AG10803 (cell line): ENCODE data around the gene ECEL1.

Experiments used
- DNase-seq: peaks from one replicate; pipeline ENCODE4 v3.0.0; 2010; ENCODE audit warnings: low read depth
- H3K4me3 ChIP-seq: 2 replicates; pipeline ENCODE4 v1.5.1; 2011; ENCODE audit warnings: mild to moderate bottlenecking, low read length, control low read depth
- TF ChIP-seq, protein P1 (sequence below): conservative IDR thresholded peaks from 2 replicates; pipeline ENCODE4 v1.5.1; 2011; ENCODE audit warnings: mild to moderate bottlenecking, low read length, control low read depth, inconsistent platforms

The ECEL1 gene

DNA sequence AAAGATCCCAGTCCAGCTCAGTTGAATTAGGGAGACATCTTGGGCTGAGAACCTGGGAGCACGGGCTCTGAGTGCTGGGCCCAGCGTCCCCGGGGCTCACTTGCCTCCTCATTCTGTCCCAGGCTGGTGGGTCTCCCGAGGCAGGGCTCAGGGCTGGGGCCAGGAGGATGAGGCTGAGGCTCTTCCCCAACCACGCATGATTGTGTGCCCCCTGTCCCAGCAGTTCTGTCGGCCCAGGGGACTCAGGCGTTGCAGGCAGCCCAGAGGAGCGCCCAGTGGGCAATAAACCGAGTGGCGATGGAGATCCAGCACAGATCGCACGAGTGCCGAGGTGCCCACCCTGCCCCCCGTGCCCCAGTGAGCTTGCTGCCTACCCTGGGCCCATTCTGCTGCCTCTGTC is 33.5 kb upstream of the ECEL1 start:
- H3K4me3 ChIP-seq, result no peak overlapping the region
- no peak for DNase-seq
- TF ChIP-seq, protein P1, sequence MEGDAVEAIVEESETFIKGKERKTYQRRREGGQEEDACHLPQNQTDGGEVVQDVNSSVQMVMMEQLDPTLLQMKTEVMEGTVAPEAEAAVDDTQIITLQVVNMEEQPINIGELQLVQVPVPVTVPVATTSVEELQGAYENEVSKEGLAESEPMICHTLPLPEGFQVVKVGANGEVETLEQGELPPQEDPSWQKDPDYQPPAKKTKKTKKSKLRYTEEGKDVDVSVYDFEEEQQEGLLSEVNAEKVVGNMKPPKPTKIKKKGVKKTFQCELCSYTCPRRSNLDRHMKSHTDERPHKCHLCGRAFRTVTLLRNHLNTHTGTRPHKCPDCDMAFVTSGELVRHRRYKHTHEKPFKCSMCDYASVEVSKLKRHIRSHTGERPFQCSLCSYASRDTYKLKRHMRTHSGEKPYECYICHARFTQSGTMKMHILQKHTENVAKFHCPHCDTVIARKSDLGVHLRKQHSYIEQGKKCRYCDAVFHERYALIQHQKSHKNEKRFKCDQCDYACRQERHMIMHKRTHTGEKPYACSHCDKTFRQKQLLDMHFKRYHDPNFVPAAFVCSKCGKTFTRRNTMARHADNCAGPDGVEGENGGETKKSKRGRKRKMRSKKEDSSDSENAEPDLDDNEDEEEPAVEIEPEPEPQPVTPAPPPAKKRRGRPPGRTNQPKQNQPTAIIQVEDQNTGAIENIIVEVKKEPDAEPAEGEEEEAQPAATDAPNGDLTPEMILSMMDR, result no peak

- TF ChIP-seq, protein P1, result no peak
- H3K4me3 ChIP-seq, result no peak overlapping the region
- DNase-seq, result no peak
Measured at GRCh38 chr2:232520489-232520888, 32.9 kb upstream of the ECEL1 start.

DNA sequence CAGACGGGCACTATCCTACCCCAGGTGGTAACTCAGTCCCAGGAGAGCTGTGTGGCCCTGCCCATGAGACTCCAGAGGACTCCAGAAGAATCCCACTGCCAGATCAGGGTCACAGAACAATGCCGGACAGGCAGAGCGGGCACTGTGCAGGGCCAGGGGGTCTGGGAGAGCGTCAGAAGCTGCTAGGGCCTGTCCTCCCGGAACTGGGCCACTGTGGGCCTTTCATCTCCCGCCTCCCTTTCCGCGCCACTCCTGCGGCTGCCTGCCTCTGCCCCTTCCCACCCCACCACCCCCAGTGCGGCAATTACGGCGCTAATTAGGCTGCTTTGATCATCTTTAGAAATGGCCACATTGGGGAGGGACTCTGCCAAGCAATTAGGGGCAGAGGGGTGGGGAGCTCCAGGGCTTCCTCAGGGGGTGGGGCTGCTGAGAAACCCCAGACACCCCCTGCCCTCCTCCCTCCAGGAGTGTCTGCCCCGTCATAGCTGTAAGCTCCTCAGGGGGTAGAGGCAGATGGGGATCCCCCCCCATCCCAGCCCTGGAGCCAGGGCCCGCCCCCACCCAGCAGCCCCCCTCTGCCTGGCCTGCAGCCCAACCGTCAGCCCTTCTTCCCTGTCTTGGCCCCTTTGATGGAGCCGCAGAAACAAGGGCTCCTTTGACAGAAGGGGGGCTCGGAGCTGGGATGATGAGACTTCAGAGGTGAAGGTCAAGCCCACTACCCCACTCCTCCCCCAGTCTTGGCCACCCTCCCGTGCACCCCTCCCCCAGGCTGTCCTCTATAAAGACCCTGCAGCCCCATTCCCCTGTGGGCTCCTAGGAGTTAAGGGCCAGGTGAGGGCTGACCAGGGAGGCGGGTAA is 32.2 kb upstream of the ECEL1 start, which contains the start of gene PRSS56:
Gene PRSS56 (plus strand): TSS at position 808 of the 858 bp plus-strand sequence. CDS start 211 bp downstream, outside the sequence.
- no peak within 1 kb of the TSS for H3K4me3 ChIP-seq
- no peak for DNase-seq
- TF ChIP-seq, protein P1, result no peak

DNA sequence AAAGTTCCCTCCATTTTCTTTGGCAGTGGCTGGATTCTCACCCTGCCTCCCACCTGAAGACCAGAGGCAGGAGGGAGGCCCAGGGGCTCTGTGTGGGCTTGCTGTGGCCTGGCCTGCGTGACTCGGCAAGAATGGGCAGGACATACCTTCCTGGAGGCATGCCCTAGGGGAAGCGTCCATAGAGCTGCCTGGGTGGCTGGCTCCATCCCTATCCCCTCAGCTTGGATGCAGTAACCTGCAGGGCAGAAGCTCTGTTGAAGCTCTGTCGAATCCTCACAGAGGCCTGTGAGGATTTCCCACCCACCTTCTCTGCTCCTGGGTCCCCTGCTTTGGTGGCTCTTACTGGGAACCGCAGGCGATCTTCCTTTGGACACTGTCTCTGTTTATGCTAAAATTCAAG is 31.2 kb upstream of the ECEL1 start:
- TF ChIP-seq, protein P1, result no peak
- DNase-seq, result no peak
- H3K4me3 ChIP-seq, result no peak overlapping the region

GRCh38 chr2:232516551-232516950 is 28.9 kb upstream of the ECEL1 start:
- TF ChIP-seq, protein P1, result no peak
- DNase-seq, result no peak
- H3K4me3 ChIP-seq, result no peak overlapping the region

- TF ChIP-seq, protein P1, result no peak
Measured at GRCh38 chr2:232515639-232516038, 28.0 kb upstream of the ECEL1 start.

GRCh38 chr2:232513353-232513752 is 25.7 kb upstream of the ECEL1 start:
- no peak overlapping the region for H3K4me3 ChIP-seq
- TF ChIP-seq, protein P1, result no peak
- no peak for DNase-seq

More at GRCh38 chr2:232515639-232516038, 28.0 kb upstream of the ECEL1 start:
- DNase-seq, result no peak
- no peak overlapping the region for H3K4me3 ChIP-seq
